Mesenteric fat pad (tissue), 1 donor: ENCODE measurements around the gene CEP131. TPM values are rescaled to one million over a fixed set of nuclear protein-coding genes. Genes with fewer than 3 reads are reported as not detected.

ENCODE experiments used
- DNase-seq: peaks from one replicate; pipeline ENCODE4 v3.0.0-alpha.2; 2020; ENCODE audit warnings: low spot score
- total RNA-seq: library from RNA; stranded (reverse); fragmentation: NEBNext Ultra II Directional; extraction: Animal tissue kit (Norgen Biotek cat#: 25700); gene quantifications from one replicate; pipeline ENCODE4 v1.2.1, GENCODE V29; 2021
- donor health status: DM: yes; HTN: yes; CAD: no.

The CEP131 gene
- total RNA-seq, 1 donor from 2014 or later: 3.4 TPM

- no peak for DNase-seq
Observed at GRCh38 chr17:81251709-81252301, 29.0 kb upstream of the CEP131 start.

GRCh38 chr17:81251094-81251708 lies 28.4 kb upstream of the CEP131 start:
- no peak for DNase-seq

- no peak for DNase-seq
Observed at GRCh38 chr17:81250286-81251093, 27.7 kb upstream of the CEP131 start.

- DNase-seq: no peak
Observed at GRCh38 chr17:81249223-81250040, 26.7 kb upstream of the CEP131 start.

- DNase-seq: no peak
Observed at GRCh38 chr17:81248649-81249048, 25.9 kb upstream of the CEP131 start.

- DNase-seq: no peak
Observed at GRCh38 chr17:81247339-81247990, 24.7 kb upstream of the CEP131 start.

- DNase-seq: no peak
Observed at GRCh38 chr17:81246679-81247338, 24.0 kb upstream of the CEP131 start.

- no peak for DNase-seq
Observed at GRCh38 chr17:81246343-81246670, 23.5 kb upstream of the CEP131 start.

- DNase-seq: no peak
Observed at GRCh38 chr17:81245665-81246342, 23.0 kb upstream of the CEP131 start.

GRCh38 chr17:81245024-81245664 lies 22.4 kb upstream of the CEP131 start:
- no peak for DNase-seq

- no peak for DNase-seq
Observed at GRCh38 chr17:81244358-81245023, 21.7 kb upstream of the CEP131 start.

GRCh38 chr17:81243333-81243664 lies 20.5 kb upstream of the CEP131 start:
- no peak for DNase-seq

- DNase-seq: no peak
Observed at GRCh38 chr17:81242421-81243332, 19.9 kb upstream of the CEP131 start.

GRCh38 chr17:81241648-81242420 lies 19.1 kb upstream of the CEP131 start:
- DNase-seq: no peak

- DNase-seq: no peak
Observed at GRCh38 chr17:81241203-81241602, 18.4 kb upstream of the CEP131 start.

- DNase-seq: no peak
Observed at GRCh38 chr17:81240761-81241160, 18.0 kb upstream of the CEP131 start.
